GM21529 (cell line): ENCODE measurements around the gene RPL29.

Experiments used
- ATAC-seq: cut with Tn5 transposase; IDR thresholded peaks from one replicate; pipeline ENCODE4 v1.9.1; 2021; ENCODE audit not compliant: unreplicated experiment

Gene RPL29

DNA sequence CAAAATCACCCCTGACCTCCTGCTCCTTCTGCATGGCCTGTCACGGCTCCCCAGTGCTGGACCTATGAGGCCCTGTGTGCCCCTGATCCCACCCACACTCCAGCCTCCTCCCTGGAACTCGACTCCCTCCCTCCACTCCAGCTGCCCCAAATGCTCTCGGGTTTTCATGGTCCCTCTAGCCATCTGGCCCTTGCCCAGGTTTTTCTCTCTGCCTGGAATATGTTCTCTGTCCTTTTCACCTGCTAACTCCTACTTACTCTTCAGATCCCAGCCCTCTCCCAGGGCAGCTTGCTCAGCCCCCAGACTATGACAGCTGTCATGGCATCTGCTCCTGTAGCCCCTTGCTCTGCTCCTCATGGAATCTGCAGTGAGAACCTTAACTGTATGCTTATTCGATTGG lies 30.3 kb upstream of the RPL29 start:
- ATAC-seq: no peak

DNA sequence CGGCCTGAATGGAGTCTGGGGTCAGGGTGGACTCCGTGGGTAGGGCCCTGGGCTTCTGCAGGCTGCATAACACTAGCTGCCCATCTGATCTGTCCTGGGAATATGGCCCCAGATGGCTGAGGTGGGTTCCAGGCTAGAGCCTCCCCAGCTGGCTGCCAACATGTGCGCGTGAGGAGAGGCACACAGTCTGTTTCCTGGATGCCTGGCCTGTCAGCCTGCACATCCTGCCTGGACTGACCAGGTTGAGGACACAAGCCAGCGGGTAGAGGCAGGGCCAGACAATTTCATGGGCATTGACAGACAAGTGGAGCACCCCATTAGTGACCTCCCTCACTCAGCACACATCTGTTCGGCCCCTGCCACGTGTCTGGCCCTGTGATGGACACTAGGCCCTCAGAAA lies 29.8 kb upstream of the RPL29 start:
- no peak for ATAC-seq

DNA sequence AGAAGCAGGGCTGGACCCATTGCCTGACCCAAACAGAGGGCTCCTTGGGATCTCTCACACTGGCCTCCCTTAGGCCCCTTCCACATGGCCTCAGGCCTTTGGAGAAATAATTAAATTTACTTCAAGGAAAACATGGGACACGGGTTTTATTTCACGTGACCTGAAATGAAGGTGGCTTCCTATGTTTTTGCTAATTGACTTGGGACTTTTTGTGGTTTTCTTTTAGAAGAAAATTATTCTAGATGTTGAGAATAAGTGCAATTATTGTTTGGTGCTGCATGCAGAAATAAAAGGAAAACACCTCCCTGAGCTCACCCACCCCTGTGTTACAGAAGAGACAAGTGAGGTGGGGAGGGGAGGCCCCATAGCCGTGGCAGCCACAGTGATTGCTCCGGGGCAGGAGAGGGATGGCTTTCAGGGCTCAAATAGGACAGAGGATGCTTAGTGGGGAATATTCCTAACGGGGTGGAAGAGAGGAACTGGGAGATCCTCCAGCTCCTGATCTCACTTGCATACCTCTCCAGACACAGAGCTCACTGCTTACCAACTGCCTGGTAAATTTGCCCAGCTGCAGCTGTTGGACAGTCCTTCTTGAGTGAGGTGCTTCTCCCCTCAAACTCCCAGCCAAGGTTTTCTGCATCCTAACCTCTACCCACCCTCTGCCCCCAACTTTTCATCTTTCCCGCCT lies 29.2 kb upstream of the RPL29 start:
- no peak for ATAC-seq

DNA sequence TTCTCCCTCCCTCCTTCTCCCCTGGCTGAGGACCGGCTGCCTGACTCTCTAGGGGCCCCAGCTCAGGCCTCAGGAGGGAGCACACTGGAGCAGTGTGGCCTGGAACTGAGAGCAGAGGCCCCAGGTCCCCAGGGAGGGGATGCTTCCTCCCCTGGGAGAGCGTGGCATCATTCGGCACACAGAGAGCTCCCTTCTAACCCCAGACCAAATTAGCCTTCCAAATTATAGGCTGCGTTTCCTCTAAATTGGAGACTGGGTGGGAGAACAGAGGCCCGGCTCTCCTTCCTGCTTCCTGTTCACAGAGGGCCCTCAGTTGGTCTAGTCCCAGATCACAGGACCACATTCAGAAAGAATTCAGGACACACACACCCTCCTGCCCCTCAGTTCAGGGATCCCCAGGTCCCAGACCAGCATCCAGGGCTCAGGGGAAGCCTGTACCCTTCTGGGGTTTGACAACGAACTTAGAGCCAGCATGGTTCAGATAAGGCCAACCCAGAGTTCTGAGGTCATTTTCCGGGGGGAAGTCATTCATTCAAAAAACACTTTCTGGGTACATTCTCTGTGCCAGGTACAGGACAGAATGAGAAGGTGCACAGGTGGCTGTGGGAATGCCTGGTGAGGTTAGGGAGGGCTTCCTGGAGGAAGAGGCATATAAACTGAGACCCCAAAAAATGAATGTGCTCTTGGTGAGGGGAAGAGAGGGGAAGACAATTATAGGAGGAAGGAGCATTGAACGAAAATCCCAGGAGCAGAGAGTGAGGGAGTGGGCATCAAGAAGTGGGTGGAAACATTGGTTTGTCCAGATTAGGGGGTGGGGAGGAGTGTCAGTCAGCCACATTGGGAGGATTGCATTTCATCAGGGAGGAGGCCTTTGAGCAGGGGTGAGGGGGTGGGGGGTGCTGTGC lies 28.4 kb upstream of the RPL29 start:
- peak; percentile 75 for ATAC-seq

DNA sequence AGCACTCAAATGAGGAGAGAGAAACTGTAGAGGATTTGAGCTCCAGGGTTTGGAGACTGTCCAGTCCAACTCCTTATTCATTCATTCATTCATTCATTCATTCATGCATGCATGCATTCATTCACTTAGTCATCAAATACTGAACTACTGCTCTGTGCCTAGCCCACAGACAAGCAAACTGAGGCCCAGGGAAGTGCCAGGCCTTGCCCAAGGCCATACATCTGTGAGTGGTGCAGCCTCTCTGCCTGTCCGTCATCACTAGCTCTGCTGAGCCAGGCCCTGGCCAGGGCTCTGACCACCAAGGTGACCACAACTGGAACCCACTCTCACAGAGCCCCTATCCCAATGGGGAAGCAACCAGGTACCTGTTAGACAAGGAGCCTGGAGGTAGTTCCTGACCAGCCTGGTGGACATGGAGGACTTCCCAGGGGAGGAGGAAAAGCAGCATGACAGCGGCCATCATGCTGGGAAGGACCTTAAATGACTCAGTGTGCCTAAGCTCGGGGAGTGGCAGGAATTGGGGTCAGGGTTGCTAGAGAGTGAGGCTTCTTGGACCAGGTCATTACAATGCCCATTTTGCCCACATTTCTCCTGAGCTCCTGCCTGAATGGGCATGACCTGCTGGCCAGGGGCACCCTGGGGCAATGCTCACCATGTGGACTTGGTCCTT lies 27.5 kb upstream of the RPL29 start:
- no peak for ATAC-seq

DNA sequence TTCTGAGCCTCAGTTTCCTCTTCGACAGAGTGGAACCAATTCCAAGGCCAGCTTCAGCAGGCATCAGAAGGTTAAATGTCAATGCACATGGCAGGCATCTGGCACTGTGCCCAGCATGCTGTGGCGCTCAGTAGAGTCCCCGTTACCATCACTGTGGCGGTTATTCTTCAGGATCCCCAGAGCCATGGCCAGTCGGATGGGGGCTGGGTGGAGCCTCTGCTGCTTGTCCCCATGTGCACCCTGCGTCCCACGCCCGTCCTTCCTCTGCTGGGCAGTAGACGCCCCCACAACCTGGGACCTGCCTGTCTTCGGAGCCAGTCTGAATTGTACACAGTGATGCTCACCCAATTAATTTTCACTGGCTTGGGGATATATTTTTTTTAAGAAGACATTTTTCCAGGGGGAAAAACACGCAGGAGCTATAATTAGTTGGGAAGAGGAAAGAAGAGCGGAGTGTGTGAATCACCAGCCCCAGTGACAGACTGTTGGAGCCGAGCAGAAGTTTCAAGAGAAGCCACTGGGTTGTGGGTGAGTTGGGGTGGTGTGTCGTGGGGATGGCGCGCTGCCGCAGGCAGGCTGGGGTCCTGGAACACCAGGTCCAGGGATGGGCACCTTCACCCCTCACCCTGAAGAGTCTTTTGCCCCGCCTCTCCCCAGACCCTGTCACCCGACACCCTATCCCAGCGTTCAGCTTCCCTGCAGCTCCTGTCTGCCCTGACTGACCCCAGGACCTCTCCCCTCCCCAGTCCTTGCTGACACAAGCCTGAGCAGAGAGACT lies 26.8 kb upstream of the RPL29 start:
- ATAC-seq: no peak

DNA sequence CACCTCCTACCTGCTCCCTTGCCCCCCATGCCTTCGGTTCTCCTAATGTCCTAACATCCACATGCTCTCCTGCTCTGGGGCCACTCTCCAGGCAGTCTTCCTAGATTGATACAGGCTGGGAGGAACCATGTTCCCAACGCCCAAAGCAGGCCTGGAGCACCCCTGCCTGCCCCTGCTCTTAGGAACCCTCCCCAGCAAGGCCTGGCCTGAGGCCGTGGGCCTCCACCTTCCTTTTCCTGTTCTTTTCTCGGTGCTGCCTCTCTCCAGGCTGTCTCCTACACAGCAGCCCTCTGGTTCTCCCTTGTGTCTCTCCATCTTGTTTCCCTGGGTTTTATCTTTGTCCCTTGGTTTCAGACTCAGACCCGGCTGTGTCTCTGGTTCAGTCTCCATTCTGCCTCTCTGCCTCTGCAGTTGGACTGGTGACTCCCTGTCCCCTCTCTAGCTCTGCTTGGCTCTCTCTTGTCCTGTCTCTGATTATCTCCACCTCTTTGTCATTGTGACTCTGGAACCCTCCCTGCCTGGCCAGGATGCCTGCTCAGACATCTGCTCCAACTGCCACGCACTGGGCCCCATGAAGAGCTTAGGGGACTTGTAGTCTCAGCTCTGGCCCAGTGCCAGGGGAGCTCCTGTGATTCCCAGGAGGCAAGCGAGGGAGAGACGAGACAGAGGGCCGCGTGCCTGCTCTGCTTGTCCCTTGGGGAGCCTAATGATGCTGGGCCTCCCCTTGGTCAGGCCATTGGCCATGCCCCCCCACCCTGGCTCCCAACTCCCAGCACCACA lies 26.0 kb upstream of the RPL29 start:
- no peak for ATAC-seq

DNA sequence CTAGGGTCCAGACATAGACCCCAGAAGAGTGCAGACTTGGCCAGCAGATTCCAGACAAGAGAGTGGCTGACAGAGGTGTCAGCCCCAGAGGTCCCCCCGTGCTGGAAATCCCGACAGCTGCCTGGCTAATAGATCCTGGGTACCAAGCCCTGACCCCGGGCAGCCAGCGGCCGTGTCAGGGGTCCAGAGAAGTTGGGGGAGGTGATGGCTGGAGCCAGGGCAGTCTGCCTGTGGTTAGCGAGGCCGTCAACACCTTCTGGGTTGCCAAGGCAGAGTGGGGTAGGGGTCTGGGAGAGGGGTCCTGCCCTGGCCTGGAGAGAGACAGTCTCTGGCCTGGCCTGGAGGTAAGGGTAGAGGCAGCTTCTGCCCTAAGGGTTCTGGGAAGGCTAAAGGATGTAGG lies 25.1 kb upstream of the RPL29 start:
- ATAC-seq: no peak

DNA sequence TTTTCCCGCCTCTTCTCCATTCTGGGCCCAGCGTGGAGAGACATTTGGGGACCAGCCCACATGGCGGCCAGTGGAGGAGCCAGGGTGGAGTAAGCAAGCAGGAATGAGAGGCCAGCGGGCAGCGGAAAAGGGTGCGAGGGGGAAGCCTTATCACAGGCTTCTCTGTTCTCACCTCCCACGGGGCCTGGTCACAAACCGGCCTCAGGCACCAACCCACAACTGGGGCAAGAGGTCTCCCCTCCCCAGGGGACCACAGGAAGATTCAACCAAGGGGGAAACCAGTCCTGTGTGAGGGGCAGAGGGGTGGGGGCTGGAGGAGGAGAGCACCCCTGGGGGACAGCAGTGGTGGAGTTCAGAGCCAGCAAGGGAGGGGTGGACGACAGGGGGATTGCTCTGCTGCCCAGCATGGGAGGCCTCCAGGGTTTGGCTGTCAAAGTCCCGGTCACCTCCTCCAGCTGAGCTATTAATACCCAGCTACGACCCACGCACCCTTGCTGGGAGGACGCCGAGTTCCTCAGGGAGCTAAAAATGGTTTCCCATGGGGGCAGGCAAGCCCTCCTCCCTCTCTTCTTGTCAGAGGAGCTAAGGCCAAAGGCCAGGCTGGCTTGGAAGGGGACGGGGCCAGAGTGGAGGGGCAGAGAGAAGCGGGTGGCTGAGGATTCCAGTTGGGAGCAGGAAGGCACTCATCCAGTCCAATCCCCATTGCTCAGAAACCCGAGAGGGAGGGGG lies 23.8 kb upstream of the RPL29 start:
- ATAC-seq: no peak

DNA sequence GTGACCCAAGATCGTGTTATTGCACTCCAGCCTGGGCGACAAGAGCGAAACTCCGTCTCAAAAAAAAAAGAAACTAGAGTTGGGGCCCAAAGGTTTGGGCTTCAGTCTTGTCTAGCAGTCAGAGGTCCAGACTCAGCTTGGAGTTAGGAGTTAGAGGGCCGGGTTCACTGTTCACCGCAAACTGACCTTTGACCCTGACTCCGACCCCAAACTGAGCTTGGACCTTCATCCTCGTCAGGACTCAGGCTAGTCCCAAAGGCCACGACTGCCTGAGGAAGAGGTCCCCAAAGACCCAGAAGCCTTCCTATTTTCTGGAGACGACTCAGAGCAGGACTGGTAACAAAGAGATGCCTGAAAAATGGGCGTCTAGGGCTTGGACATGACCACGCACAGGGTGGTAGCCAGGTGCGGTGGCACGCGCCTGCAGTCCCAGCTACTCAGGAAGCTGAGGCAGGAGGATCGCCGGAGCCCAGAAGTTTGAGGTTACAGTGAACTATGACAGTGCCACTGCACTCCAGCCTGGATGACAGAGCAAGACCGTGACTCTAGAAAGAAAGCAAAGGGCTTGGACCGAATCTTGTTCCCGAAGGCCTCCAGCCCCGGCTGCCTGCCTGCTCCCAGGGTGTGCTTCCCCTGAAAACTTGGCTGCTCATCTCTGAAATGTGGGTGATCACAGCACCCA lies 22.8 kb upstream of the RPL29 start:
- no peak for ATAC-seq

DNA sequence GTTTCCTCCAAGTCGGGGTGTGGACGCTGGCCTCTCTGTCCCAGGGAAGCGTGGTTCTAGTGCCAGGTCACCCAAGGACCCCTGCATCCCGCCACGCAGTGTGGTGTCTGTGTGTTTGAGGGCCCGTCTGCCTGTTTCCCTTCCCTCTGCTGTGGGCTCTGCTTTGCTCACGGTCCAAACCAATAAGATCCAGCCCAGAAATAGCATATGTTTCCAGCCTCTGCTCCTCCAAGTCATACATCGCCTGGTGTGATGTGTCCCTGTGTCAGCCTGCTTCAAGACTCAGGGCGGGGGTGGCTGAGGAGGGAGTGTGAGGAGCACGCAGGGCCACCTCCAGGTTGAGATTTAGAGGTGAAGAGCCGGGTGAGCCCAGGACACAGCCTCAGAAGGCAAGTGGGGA lies 21.9 kb upstream of the RPL29 start:
- ATAC-seq: no peak

DNA sequence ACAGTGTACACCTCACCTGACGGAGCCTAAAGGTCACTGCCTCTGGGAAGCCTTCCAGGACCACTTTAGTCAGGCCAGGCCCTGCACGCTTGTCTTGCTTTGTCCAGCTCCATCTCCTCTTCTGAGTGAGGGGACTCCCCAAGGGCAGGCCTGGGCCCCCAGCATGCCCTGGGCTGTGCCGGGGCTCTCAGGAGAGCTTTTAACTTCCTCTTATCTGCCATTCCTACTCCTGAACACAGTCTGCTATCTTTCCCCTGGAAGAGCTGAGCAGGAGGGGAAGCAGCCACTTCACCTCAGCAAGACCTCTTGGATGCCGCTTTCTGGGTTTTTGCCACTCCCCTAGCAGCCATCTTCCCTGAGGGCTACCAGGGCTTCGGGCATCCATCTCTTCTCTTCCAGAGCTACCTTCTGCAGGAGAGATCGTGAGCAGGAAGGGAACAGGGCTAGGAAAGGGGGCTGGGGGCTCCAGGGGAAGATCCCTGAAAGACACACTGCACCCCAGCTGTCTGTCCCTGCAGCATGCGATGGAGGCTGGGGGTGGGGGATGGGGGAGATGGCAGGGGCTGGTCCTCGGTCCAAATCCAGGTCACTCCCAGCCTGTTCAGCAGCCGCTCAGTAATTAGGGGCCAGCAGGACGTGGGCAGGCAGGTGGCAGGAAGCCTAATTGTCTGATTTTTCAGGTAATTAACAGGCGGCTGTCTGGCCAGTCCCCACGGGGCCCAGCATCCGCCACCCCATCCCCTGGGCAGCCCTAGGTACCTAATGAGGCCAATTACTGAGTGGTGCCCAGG lies 19.9 kb upstream of the RPL29 start:
- no peak for ATAC-seq

DNA sequence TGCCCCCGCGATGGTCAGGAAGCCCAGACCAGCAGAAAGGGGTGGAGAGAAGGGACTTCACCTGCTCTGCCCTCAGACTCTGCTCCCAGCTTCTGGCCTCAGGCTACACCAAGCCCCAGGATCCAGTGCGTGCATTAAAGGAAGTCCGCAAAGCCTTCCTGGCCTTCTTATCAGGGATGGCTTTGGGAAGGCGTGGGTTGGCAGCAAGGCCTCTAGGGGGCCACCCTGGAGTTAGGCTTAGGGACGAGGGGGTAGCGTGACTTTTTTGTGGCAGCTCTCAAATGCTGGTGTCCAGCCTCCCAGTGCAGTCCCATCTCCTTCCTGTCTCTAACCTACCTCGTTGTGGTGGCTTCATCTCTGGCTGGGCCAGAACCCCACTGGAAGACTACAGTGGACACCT lies 18.9 kb upstream of the RPL29 start:
- ATAC-seq: no peak

DNA sequence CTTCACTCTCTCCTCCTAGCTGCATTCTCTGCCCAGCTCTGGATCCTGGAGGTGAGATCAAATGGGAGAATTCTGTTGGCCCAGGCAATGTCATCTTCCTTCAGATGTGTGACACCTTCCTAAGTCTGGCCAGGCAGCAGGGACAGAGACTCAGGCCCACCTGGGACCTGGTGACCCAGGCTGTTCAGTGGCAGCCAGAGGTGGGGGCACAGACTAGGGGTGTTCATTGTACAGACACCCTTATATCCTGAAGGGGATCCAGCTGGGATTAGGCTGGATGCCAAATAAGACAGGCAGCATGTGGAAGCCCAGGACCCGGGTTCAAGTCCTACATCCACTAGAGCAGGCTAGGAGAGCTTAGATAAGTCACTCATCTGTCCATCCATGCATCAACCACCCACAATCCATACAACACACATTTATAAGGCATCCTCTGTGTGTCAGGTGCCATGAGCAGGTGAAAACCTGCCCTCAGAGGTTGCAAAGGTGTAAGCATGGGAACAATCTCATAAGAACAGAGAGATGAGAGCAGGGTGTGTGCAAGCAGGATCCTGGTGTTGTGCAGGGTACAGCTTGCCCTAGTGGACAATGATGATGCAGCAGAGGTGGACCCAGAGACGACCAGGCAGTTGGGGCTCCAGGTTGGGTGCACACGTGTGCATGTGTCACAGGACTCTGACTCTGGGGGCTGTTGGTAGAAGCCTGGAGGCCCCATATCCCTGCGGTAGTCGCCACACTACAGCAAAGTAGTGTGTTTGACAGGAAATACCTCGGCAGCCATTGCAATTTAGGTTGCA lies 18.3 kb upstream of the RPL29 start:
- ATAC-seq: no peak

DNA sequence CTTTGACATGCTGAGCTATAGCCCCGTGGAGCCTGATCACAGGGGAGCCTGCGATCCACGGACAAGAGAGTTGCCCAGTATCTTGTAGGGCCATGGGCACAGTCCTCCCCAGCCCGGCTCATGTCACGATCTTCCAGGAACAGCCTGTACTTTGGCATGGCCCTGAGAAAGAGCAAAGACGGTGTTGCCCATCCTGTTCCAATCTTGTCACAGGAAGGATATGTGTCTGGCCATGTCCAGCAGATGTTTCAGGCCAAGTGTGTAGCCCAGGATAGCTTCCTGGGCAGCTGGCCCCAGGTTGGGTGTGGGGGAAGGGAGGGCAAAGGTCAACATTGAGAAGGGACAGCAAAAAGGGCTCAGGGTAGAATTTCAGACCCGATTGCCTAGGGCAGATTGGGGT lies 17.0 kb upstream of the RPL29 start:
- no peak for ATAC-seq

DNA sequence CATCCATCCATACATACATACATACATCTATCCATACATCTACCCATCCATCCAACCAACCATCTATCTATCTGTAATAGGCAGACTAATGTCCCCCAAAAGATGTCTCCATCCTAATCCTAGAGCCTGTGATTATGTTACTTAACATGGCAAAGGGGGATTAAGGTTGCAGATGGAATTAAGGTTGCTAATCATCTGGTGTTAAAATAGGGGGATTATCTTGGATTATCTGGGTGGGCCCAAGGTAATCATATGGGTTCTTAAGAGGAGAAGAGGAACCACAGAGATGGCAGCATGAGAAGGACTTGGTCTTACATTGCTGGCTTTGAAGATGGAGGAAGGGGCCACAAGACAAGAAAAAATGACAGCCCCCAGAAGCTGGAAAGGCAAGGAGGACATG lies 14.7 kb upstream of the RPL29 start:
- no peak for ATAC-seq

DNA sequence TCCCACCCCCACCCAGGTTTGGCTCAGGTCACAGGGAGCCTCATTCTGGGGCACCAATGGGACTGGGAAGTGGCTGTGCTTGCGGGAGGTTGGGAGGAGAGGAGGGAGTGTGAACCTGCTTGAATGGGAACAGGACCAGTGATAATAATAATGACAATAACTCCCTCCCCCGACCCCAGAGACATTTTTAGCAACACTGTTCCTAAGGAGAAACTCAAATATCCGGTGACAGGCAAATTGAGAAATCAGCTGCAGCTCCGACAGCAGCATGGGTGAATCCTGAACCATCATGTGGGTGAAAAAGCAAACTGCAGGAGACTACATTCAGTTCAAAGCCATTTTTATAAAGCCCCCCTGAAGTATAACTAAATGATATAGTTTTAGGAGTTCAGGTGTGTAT lies 11.6 kb upstream of the RPL29 start:
- no peak for ATAC-seq

DNA sequence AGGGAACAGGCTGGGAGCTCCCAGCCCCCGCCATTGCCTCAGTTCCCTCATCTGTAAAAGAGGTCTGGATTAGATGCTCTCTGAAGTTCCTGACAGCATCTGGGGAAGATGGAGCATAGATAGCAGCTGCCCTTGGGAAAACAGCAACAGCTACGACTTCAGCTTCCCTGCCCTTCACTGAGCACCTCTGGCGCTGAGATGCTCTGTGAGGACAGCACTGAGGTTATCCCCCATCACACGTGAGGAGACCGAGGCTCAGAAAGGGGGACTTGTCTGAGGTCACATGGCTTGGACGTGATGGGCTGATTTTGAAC lies 11.1 kb upstream of the RPL29 start:
- no peak for ATAC-seq
